WTC11 (cell line): Measurements from ENCODE around the gene HMGXB4. TPM values are rescaled to one million over a fixed set of nuclear protein-coding genes. Genes with fewer than 3 reads are reported as not detected.

Experiments used
- CTCF ChIP-seq: fragments of 200-600 bp; IDR thresholded peaks from 2 replicates; pipeline ENCODE4 v1.8.0; 2022; ENCODE audit warnings: antibody characterized with exemption
- ELF4 ChIP-seq: sonication (generic); formaldehyde crosslinking; IDR thresholded peaks from 2 replicates; pipeline ENCODE4 v1.8.1; 2022; ENCODE audit warnings: low read depth, mild to moderate bottlenecking, moderate library complexity, missing genetic modification reagents
- FOXP4 ChIP-seq: sonication (generic); formaldehyde crosslinking; IDR thresholded peaks from 2 replicates; pipeline ENCODE4 v1.8.0; 2022; ENCODE audit warnings: mild to moderate bottlenecking, missing genetic modification reagents
- HMGXB4 ChIP-seq: sonication (generic); formaldehyde crosslinking; IDR thresholded peaks from 2 replicates; pipeline ENCODE4 v1.8.1; 2023; ENCODE audit warnings: mild to moderate bottlenecking, moderate library complexity, missing genetic modification reagents
- JAZF1 ChIP-seq: fragments of 250-450 bp; sonication (Bioruptor Pico); IDR thresholded peaks from 2 replicates; pipeline ENCODE4 v1.9.0; 2021; ENCODE audit warnings: moderate library complexity, mild to moderate bottlenecking, inconsistent platforms
- MXD4 ChIP-seq: fragments of 250-450 bp; sonication (Bioruptor Pico); IDR thresholded peaks from 2 replicates; pipeline ENCODE4 v1.8.0; 2021; ENCODE audit warnings: mild to moderate bottlenecking, moderate library complexity, borderline replicate concordance
- NFE2L1 ChIP-seq: sonication (generic); formaldehyde crosslinking; IDR thresholded peaks from 2 replicates; pipeline ENCODE4 v1.8.1; 2023; ENCODE audit warnings: missing genetic modification reagents
- ZNF281 ChIP-seq: sonication (generic); formaldehyde crosslinking; IDR thresholded peaks from 2 replicates; pipeline ENCODE4 v1.8.0; 2023; ENCODE audit warnings: mild to moderate bottlenecking, missing genetic modification reagents
- ZNF317 ChIP-seq: sonication (generic); formaldehyde crosslinking; IDR thresholded peaks from 2 replicates; pipeline ENCODE4 v1.8.1; 2023; ENCODE audit warnings: low read depth, mild to moderate bottlenecking, moderate library complexity, missing genetic modification reagents, borderline replicate concordance
- total RNA-seq: library from RNA; stranded (reverse); gene quantifications from 3 replicates; pipeline ENCODE4 v1.2.3, GENCODE V29; 2021
- TF ChIP-seq, protein P1 (sequence below): fragments of 250-450 bp; sonication (Bioruptor Pico); IDR thresholded peaks from 2 replicates; pipeline ENCODE4 v1.9.0; 2021; ENCODE audit warnings: moderate library complexity, mild to moderate bottlenecking, inconsistent platforms, borderline replicate concordance
- TF ChIP-seq, protein P2 (sequence below): sonication (generic); formaldehyde crosslinking; IDR thresholded peaks from 2 replicates; pipeline ENCODE4 v1.8.0; 2022; ENCODE audit warnings: missing genetic modification reagents

Gene HMGXB4
- total RNA-seq, 1 experiment from 2014 or later, result 42.1 TPM

DNA sequence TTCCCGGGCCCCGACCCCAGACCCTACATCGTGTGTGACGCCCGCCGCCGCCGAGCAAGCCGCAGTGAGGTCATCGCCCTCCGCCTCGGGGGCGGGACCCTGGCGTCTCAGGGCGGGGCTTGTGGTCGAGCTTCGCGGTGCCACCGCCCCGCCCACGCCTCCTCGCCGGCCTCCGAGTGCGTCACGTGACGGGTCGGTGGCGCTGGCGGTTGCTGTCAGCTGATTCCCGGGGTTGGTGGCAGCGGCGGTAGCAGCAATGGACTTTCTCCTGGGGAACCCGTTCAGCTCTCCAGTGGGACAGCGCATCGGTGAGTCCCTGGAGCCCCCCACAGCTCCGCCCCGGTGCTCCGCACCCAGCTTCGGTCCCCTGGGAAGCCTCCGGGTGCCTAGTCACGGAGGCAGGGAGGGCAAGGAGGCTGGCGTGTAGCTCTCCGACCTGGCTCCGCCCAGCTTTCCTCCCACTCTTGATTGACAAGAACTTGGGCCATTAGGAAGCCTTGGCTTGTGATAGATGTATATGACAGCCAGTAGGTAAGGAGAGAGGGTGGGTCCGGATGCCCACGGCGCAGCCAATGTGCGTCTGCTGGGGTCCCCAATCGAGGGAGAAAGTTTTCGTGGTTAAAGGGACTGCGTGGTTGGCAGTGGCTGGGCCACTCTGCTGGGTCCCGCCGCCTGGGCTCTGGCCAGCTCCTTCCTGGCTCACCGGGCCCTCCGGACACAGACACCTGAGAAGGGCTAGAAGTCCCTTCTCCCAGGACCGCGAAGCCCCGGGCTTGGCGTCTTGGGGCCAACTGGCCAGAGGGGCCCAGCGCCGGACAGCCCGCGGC lies 42.6 kb downstream of the HMGXB4 start, which contains the start of gene TOM1 (continued):
- TF ChIP-seq ZNF281 (no peak), HMGXB4 (CRISPR knock-in tag) (no peak), ZNF317 (CRISPR knock-in tag) (no peak), MXD4 (CRISPR knock-in tag) (no peak), JAZF1 (CRISPR knock-in tag) (no peak), ELF4 (no peak), NFE2L1 (0 out of 2 replicates have a peak, but pooled peaks have one; percentile 72), FOXP4 (CRISPR knock-in tag) (no peak), CTCF (no peak)
- TF ChIP-seq, protein P1, sequence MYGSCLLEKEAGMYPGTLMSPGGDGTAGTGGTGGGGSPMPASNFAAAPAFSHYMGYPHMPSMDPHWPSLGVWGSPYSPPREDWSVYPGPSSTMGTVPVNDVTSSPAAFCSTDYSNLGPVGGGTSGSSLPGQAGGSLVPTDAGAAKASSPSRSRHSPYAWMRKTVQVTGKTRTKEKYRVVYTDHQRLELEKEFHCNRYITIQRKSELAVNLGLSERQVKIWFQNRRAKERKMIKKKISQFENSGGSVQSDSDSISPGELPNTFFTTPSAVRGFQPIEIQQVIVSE (CRISPR knock-in tag), result no peak
- TF ChIP-seq, protein P2, sequence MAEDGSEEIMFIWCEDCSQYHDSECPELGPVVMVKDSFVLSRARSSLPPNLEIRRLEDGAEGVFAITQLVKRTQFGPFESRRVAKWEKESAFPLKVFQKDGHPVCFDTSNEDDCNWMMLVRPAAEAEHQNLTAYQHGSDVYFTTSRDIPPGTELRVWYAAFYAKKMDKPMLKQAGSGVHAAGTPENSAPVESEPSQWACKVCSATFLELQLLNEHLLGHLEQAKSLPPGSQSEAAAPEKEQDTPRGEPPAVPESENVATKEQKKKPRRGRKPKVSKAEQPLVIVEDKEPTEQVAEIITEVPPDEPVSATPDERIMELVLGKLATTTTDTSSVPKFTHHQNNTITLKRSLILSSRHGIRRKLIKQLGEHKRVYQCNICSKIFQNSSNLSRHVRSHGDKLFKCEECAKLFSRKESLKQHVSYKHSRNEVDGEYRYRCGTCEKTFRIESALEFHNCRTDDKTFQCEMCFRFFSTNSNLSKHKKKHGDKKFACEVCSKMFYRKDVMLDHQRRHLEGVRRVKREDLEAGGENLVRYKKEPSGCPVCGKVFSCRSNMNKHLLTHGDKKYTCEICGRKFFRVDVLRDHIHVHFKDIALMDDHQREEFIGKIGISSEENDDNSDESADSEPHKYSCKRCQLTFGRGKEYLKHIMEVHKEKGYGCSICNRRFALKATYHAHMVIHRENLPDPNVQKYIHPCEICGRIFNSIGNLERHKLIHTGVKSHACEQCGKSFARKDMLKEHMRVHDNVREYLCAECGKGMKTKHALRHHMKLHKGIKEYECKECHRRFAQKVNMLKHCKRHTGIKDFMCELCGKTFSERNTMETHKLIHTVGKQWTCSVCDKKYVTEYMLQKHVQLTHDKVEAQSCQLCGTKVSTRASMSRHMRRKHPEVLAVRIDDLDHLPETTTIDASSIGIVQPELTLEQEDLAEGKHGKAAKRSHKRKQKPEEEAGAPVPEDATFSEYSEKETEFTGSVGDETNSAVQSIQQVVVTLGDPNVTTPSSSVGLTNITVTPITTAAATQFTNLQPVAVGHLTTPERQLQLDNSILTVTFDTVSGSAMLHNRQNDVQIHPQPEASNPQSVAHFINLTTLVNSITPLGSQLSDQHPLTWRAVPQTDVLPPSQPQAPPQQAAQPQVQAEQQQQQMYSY (CRISPR knock-in tag), result no peak
- TF ChIP-seq, all 79 proteins: peak for 19
